Ovary (tissue), 9 donors: ENCODE data around the gene ZNF283. TPM values are rescaled to one million over a fixed set of nuclear protein-coding genes. Genes with fewer than 3 reads are reported as not detected.

ENCODE experiments used
- DNase-seq, 5 donors: peaks; one replicate each; pipeline ENCODE4 v3.0.0-alpha.2; 2019 to 2020
- H3K27ac ChIP-seq, 2 donors: fragments of 200-600 bp; one replicate each; pipeline versions ENCODE4 v1.5.1 to v1.8.0; 2019 to 2022
- H3K27me3 ChIP-seq: fragments of 200-600 bp; one replicate; pipeline ENCODE4 v1.8.0; 2022
- H3K36me3 ChIP-seq: fragments of 200-600 bp; sonication (generic); one replicate; pipeline ENCODE4 v1.5.1; 2019
- H3K4me1 ChIP-seq: one replicate; pipeline ENCODE4 v1.8.1; 2013; ENCODE audit warnings: mild to moderate bottlenecking, moderate library complexity; ENCODE audit not compliant: insufficient read depth
- H3K4me3 ChIP-seq: fragments of 200-600 bp; sonication (generic); one replicate; pipeline ENCODE4 v1.5.1; 2017
- H3K9me3 ChIP-seq, 2 donors: fragments of 200-600 bp in 1 of 2; sonication (generic) in 1 of 2; one replicate each; pipeline versions ENCODE4 v1.5.1 to v1.8.1; 2013 to 2019; ENCODE audit warnings: mild to moderate bottlenecking in 1 of 2, moderate library complexity in 1 of 2
- EP300 ChIP-seq: sonication (generic); formaldehyde crosslinking; IDR thresholded peaks from one replicate; pipeline ENCODE4 v1.6.1; 2017; ENCODE audit warnings: antibody characterized with exemption
- POLR2A ChIP-seq: fragments of 450-650 bp; IDR thresholded peaks from one replicate; pipeline ENCODE4 v1.6.1; 2017; ENCODE audit warnings: antibody characterized with exemption, mild to moderate bottlenecking, moderate library complexity
- WGBS, 3 donors: extraction: QIAGEN DNeasy Blood & Tissue Kit in 1 of 3; methylation state at CpG; one replicate each; pipeline versions ENCODE4 v1.1.5 to v1.1.7; 2013 to 2017; 5-methylcytosine and 5-hydroxymethylcytosine counted together
- intact Hi-C, 4 donors: fragments of 100-400 bp; cut with DNase I; formaldehyde crosslinking; loops; one replicate each; pipeline versions ENCODE4 v1.11.0 to v1.15.1; 2022 to 2023
- polyA plus RNA-seq, 2 donors: library from polyadenylated mRNA; stranded (reverse); fragments of 200-250 nt in 1 of 2; fragments of 350-450 nt in 1 of 2; fragmentation: Illumina TruSeq in 1 of 2; extraction: RNeasy Lipid Tissue Mini Kit (QIAGEN cat#74804) in 1 of 2; gene quantifications; one replicate each; pipeline ENCODE4 v1.2.3, GENCODE V29; 2013 to 2014
- total RNA-seq, 7 donors: library from RNA; depleted of rRNA in 2 of 7; stranded (reverse); fragments of >200 nt in 2 of 7; fragmentation: NEBNext Ultra II Directional in 3 of 7; extraction: Animal tissue kit (Norgen Biotek cat#: 25700) in 3 of 7; gene quantifications; one replicate each; pipeline versions ENCODE4 v1.1.0 to v1.2.4, GENCODE V29; 2016 to 2023
- TF ChIP-seq, protein P1 (sequence below), 3 donors: fragments of 450-650 bp in 2 of 3; fragments of 200-600 bp in 1 of 3; IDR thresholded peaks; one replicate each; pipeline versions ENCODE4 v1.5.1 to v1.8.0; 2016 to 2022; ENCODE audit warnings: antibody characterized with exemption in 3 of 3, mild to moderate bottlenecking in 1 of 3
- donor health status: DM: no; HTN: no; CAD: no; lungs with moderate emphysema.
- donor health status: DM: no; HTN: no; CAD: no.
- donor health status: Bipolar disorder and iron deficiency.
- donor health status: DM: yes; HTN: yes; CAD: no.
- donor health status: DM: no; HTN: no; CAD: no.
- donor health status: DM: yes; HTN: yes; CAD: no.

ZNF283 gene
- total and polyA plus RNA-seq, 9 donors: 3.2 to 14.6 (median 10.9) TPM

DNA sequence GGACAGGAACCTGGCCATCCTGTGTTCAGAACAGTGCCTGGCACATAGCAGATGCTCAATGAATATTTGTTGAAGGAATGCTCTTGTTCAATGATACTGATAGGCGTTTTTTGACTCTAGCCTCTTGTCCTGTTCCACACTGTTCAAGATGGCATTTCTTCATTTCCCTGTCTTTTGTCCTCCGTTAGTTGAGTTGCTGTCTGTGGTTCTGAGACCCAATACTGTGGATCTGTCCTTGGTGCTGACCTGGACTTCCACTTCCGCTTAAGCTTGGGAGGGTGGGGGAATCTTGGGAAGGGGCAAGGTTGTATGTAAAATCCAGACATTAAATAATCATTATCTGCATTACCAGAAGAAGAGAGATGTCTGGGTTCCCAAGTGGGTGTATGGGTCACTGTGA, 38.1 kb upstream of the ZNF283 start:
- Histone ChIP-seq H3K36me3 (no peaks in the 10 kb centered on the region), H3K4me3 (no peak overlapping the region), H3K27ac (no peak overlapping the region), H3K27me3 (no peaks in the 10 kb centered on the region), H3K9me3 (no peaks in the 10 kb centered on the region), H3K4me1 (no peaks in the 10 kb centered on the region)
- WGBS, 3 donors: 2 to 9% (median 6%) methylated on average over 3 of the region's 3 CpGs
- intact Hi-C loops: no loop called here
- TF ChIP-seq, protein P1, sequence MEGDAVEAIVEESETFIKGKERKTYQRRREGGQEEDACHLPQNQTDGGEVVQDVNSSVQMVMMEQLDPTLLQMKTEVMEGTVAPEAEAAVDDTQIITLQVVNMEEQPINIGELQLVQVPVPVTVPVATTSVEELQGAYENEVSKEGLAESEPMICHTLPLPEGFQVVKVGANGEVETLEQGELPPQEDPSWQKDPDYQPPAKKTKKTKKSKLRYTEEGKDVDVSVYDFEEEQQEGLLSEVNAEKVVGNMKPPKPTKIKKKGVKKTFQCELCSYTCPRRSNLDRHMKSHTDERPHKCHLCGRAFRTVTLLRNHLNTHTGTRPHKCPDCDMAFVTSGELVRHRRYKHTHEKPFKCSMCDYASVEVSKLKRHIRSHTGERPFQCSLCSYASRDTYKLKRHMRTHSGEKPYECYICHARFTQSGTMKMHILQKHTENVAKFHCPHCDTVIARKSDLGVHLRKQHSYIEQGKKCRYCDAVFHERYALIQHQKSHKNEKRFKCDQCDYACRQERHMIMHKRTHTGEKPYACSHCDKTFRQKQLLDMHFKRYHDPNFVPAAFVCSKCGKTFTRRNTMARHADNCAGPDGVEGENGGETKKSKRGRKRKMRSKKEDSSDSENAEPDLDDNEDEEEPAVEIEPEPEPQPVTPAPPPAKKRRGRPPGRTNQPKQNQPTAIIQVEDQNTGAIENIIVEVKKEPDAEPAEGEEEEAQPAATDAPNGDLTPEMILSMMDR (IDR thresholded peaks at IDR 0.05): no peak
- no peak for TF ChIP-seq EP300
- no peak for TF ChIP-seq POLR2A
- DNase-seq: no peak

DNA sequence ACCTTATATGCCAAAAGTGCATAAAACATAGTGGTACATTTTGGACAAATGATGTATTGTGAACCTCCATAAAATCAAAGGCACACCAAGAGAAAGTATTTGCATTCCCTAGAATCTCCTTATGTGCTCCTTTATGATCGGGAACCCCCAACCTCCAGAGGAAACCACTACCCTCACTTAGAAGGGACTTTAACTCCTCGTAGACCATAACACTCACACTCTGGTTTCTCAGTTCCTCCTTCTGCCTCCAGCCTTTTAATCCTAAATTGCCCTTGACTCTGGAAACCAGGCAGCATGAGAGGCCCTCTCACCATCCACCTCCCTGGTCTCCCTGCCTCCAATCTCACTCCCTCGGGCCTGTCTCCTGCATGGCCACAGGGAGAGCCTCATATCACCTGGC, 36.5 kb upstream of the ZNF283 start:
- Histone ChIP-seq H3K27ac (no peak overlapping the region), H3K4me3 (no peak overlapping the region), H3K27me3 (no peaks in the 10 kb centered on the region), H3K4me1 (no peaks in the 10 kb centered on the region), H3K36me3 (no peaks in the 10 kb centered on the region), H3K9me3 (no peaks in the 10 kb centered on the region)
- 27 to 41% (median 36%) methylated on average over 3 of the region's 3 CpGs for WGBS, 3 donors
- TF ChIP-seq EP300 (no peak), POLR2A (no peak)
- TF ChIP-seq, protein P1 (IDR thresholded peaks at IDR 0.05): no peak
- DNase-seq: no peak
- intact Hi-C loops: no loop called here

DNA sequence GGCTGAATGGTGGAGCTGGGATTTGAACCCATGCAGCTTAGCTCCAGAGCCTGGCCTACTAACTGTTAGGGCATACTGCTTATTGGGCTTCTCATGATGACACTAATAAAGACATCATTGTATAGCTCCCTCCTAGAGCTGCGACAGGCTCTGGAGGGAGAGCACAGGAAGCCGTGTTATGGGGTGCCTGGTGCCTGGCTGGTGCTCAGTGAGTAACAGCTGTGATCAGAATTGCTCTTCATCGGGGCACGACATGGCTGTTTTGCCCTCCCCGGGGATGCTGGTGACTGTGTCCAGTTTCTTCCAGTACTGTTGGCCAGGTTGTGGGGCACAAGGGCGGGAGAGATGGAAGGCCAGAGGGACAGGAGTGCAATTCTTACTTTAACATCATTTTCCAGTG, 30.0 kb upstream of the ZNF283 start:
- no peak overlapping the region for H3K27ac ChIP-seq
- TF ChIP-seq EP300 (no peak), POLR2A (no peak)
- TF ChIP-seq, protein P1 (IDR thresholded peaks at IDR 0.05): no peak
- H3K4me3 ChIP-seq: no peak overlapping the region
- no peaks in the 10 kb centered on the region for H3K9me3 ChIP-seq
- 57 to 68% (median 64%) methylated on average over 6 of the region's 6 CpGs for WGBS, 3 donors
- intact Hi-C loops: no loop called here
- DNase-seq: no peak
- no peaks in the 10 kb centered on the region for H3K27me3 ChIP-seq
- H3K36me3 ChIP-seq: no peaks in the 10 kb centered on the region
- H3K4me1 ChIP-seq: peaks cover 4% of the 10 kb centered on the region

DNA sequence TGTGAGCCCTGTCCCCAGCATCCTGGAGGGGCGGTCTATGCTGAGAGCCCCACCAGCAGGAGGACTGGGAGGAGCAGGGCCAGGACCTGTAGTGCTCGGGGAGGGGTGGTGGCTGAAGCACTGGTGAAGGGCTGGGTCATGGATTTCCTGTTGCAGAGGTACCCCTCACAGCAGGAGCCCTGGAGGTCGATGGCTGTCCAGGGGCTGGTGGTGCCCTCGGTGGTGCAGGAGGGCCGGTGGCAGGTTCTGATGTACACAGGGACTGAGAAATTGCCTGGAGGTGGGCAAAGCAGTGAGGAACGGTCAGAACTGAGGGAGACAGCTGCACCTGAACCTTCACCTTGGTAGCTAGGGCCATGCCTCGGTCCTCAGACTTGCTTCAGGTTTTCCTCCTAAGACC, 29.6 kb upstream of the ZNF283 start:
- H3K27ac ChIP-seq: no peak overlapping the region
- TF ChIP-seq POLR2A (no peak), EP300 (no peak)
- TF ChIP-seq, protein P1 (IDR thresholded peaks at IDR 0.05): no peak
- peaks cover 4% of the 10 kb centered on the region for H3K4me1 ChIP-seq
- WGBS, 3 donors: 81 to 87% (median 86%) methylated on average over 7 of the region's 7 CpGs
- H3K36me3 ChIP-seq: no peaks in the 10 kb centered on the region
- no peaks in the 10 kb centered on the region for H3K27me3 ChIP-seq
- intact Hi-C loops: no loop called here
- no peak overlapping the region for H3K4me3 ChIP-seq
- no peak for DNase-seq
- no peaks in the 10 kb centered on the region for H3K9me3 ChIP-seq
